ENCODE data around the gene NSD2.

- TF ChIP-seq EZH2 (IDR thresholded peaks at IDR 0.05; ENCODE audit: borderline replicate concordance, insufficient read depth, low read depth, low read length, poor library complexity, severe bottlenecking) (no peak), CTCF (IDR thresholded peaks at IDR 0.05) (no peak)
These were observed 34.5 kb upstream of the NSD2 start for GRCh38 chr4:1836650-1837049.
